ENCODE results near the gene HOXD4.

DNA sequence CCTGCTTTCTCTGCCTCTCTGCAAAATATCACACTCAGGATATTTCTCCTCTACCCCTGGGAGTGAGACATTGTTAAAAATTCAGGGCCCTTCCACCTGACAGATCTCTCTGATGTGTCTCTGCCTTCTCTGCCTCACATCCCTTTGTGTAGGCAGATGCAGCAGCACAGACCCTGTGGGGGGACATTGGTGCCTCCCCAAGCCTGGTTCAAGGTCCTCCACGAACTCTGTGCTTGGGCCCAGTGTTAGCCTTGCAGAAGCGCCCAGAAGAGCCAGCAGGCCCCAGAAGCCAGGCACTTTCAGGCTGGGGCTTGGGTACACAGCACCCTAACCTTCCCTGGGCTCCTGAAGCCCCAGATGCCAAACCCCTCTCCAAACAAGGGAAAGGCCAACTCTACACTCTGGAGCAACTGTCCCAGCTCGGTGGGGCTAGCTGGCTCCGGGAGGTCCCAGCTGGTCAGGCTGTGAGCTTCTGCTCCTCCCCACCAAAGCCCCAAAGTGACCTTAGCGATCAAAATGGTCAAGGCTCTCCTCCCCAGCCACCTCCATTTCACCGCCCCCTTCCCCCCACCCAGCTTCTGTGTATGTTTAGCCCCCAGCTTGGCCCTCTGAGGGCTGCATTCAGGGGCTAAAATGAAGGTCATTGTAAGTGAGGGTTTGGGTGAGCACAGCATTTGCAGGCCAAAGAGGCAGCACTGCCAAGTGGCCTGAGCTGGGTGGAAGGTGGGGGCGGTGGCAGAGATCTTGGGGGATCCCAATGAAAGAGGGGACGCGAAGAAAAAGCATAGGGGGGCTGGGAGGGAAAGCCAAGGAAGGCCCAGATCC lies 26.2 kb upstream of the HOXD4 start:
- TF ChIP-seq POLR2A (IDR thresholded peaks at IDR 0.05) (no peak), EP300 (IDR thresholded peaks at IDR 0.05) (no peak)
- TF ChIP-seq, protein P1, sequence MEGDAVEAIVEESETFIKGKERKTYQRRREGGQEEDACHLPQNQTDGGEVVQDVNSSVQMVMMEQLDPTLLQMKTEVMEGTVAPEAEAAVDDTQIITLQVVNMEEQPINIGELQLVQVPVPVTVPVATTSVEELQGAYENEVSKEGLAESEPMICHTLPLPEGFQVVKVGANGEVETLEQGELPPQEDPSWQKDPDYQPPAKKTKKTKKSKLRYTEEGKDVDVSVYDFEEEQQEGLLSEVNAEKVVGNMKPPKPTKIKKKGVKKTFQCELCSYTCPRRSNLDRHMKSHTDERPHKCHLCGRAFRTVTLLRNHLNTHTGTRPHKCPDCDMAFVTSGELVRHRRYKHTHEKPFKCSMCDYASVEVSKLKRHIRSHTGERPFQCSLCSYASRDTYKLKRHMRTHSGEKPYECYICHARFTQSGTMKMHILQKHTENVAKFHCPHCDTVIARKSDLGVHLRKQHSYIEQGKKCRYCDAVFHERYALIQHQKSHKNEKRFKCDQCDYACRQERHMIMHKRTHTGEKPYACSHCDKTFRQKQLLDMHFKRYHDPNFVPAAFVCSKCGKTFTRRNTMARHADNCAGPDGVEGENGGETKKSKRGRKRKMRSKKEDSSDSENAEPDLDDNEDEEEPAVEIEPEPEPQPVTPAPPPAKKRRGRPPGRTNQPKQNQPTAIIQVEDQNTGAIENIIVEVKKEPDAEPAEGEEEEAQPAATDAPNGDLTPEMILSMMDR (IDR thresholded peaks at IDR 0.05) = no peak
